NCI-H2029 (cell line): ENCODE data around the gene ABLIM3.
A peak's percentile ranks its signal among the peaks of the same experiment; 100 is the strongest.

Source experiments
- DNase-seq: peaks from one replicate; lab custom pipeline; 2025; lab: John Stamatoyannopoulos, UW

The ABLIM3 gene

DNA sequence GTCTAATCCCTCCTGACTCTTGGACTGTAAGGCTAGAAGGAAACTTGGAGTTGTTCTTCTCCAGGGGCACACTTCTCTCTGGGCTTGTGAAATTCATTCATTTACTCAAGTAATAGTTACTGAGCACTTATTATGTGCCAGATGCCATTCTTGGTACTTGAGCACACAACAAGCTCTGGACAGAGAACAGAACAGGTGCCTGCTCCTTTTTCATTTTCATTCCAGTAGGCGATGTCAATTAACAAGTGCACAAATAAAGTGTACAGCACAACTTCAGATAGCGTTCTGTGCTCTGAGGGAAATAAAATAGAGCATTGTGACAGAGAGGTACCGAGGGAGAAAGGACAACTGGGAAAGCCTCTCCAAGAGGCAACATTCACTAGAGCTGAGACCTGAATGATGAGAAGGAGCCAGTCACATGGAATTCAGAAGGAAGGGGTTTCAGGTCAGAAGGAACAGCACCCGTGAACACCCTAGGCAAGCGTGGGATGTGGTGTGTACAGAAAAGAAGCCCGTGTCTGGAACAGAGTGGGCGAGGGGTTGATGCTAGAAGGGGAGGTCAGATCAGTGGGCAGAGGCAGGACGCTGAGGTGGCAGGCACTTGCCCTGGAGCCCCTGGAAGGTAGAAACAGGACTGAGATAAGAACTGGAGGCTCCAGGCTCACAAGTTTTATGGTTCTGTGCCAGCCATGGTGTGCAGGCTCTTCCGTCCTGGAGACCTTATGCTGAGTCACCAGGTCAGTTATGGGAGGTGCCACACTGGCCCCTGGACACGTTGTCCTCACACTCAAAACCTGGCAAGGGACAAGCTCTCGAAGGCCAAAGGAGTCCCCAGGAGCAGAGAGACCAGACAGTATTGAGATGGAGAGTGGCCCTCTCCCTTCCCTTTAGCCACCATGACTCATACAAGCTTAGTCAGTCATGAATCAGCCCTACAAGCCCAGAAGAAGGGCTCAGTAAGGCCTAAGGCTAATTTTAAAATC is 7.2 kb upstream of the ABLIM3 start:
- DNase-seq = no peak

DNA sequence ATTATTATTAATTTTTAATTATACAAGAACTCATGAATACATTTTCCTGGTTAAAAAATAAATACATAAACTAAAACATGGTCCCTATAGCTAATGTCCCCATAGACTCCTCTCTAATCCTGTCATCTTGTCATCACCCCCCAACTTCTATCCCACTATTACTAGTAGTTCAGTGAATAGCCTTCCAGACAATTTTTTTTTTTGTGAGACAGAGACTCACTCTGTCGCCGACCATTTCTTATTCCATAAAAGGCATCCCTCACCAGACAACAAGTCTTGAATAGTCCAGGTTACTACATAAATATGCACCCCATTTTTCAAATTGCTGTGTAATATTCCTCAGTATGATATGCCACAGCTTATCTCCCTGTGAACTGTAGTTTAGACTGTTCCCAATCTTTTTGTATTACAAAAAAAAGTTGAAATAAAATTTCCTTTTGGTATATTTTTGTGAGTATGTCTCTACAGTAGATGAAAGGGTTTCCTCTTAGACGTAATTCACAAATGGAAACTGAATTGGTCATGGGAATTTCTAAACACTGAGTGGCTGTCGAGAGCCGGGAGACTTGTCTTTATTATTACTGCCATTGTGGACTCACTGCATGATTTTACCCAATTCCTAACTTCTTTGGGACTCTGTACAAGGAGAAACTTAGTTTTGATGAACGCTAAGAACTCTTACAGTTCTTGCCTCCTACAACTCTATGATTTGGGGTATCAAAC is 6.4 kb upstream of the ABLIM3 start:
- no peak for DNase-seq

DNA sequence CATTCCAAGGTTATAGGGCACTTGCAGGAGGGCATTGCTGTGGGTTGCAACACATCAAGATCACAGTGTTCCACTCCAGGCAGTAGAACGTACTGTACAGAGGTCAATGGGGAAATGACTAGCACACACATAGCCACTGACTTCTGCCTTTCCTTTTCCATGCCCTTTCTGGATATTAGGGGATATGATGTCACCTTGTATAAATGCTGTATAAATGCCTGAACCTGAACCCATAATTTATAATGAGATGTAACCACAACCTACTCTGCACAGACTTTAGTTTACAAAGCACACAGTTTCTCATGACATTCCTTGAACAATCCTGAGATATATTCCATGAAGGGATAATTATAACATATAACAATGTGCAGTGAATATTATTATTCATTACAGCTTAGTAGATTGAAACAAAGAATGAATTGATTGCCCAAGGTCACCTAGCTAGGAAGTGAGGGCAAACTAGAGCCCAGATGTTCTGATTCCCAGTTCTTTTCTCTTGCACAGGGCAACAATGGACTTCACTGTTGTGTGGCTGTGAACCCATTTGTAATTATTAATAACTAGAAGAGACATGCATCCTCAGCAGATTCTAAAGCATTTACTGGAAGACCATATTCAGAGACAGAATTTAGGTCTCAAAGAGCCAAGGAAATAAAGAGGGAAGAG is 5.6 kb upstream of the ABLIM3 start:
- no peak for DNase-seq

DNA sequence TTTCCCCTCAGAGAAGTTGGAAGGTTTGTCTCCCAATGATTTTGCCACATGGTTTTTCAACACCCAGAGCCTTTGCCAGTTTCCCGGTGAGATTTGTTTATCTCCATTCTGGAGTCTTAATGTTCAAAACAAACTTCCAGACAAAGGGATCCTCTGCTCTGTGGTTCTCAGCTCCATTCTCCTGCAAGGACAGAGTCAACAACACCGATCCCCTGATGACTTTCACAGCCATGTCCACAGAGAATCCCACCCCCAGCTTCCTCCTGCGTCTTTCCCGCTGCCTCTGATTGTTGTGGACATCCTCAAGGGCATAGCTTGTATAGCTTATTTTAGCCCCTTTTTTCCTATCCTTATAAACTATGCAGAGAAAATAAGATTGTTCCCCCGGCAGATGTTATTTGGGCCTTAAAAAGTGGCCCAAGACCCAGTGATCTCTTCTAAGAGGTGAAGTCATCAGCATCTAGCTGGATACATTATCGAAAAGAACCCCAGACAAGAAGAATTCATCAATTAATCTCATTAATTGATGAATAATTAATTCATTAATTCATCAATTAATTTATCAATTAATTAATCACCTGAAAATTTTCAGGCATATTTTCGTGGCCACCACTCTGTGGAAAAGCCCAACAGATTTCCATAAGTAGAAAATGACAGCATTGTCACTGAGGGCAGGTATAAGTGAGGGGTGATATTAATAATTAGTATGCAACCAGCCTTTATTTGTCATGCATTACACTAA is 2.9 kb upstream of the ABLIM3 start:
- no peak for DNase-seq

DNA sequence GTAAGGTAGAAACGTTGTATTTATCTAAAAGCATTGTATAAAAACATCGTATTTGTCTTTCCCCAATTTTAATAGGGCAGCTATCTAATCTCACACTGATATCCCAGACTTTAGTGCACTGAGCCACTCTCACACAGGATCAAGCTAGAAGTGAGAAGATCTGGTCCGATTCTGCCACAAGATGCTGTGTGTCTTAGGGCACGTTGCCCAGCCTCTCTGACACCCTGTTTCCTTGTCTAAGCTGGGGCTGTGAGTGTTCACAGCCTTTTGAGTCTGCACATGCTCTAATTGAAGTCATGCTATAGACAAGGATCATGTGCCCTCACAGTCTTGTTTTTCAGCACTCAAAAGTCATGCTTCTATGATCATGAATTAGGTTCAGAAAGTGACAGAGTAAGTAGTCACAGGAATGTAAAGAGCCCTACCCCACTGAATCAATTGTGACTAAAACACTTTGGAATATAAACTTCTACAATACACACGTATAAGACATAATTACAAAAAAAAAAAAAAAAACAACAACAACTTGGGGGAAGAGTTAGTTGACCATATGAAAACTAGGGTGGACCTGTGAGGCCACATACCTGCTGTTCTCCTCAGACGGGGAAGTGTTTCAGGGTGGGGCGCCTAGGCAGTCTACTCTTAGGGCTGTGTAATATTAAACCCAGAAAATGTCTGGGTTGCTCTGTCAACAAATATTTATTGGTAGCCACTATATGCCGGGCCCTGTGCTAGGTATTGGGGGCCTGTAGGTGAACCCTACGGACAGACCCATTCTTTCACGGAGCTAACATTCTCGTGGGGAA is 893 bp upstream of the ABLIM3 start:
- no peak for DNase-seq

DNA sequence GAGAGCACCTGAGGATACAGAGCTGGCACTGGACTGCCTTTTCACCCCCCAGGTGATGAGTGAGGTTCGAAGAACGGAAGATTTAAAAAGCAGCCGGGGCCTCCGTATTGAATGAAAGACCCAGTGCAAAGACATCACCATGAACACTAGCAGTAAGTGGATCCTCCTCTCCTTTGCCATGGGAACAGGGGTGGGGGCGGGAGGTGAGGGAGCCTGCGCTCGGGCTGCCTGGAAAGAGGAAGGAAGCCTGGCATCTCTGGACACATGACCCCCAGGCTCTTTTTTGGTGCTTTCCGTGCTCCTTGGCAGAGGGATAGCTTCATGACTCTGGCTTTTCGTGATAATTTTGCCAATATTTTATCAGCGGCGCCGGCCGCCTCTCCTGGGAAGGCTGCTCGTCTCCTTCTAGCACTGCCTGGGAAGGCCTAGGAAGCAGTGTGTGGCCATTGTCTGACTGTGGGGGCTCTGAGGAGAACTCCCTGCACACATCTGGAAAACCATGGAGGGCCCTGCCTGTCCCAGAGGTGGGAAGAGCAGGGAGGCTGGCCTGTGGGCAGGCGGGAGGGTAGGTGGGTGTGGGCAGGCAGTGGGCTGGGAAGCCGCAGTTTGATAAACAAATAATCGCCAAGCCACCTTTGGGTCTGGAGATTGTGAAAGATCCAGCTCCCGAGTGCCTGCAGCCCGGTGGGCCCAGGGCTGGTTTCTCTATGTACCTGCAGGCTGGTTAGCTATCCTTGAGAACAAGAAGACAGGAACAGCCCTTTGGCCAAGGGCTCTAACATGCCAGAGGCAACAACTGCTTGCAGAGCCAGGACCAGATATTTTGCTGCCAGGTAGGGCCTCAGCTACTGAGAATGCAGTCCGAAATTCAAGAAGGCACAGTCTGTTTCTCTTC is 911 bp downstream of the ABLIM3 start:
- DNase-seq = no peak

DNA sequence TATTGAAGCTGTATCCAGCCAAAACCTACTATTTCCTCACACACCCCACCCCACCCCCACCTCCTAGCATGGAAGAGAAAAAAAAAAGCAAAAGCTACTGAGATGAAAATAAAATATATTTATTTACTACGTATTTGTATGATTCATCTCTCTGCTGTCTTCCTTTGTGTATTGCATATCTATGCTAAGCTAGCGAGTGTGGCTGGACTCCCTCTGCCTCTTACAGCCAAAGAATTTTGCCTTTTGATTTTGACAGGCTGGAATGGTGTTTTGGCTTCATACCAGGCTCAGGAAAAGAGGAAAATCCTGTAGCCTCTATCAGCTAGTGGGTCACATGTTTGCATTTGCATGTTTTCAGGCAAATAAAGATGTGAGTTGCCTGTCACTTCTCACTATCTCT is 2.2 kb downstream of the ABLIM3 start:
- DNase-seq = no peak

DNA sequence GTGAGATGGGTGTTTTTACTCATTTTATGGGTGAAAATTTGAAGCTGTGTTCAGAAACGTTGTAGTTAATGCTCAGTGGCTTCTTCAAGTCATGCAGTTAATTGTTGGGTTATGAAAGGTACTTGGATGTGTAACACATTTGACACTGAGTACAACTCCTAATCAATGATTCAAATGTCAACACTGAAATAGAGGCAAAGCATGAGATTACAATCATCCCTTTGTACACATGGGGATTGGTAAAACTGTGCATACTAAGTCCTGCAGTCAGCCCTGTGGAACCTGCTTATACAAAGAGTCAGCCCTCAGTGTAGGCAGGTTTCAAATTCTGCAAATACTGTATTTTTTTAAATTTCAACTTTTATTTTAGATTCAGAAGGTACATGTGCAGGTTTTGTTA is 3.3 kb downstream of the ABLIM3 start:
- DNase-seq = no peak

DNA sequence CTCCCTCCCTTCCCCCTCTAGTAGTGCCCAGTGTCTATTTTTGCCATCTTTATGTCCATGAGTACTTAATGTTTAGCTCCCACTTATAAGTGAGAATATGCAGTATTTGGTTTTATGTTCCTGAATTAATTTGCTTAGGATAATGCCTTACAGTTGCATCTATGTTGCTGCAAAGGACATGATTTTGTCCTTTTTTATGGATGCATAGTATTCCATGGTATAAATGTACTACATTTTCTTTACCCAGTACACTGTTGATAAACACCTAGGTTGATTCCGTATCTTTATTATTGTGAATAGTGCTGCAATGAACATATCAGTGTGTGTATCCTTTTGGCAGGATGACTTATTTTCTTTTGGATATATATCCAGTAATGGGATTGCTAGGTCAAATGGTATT is 3.8 kb downstream of the ABLIM3 start:
- DNase-seq = no peak

DNA sequence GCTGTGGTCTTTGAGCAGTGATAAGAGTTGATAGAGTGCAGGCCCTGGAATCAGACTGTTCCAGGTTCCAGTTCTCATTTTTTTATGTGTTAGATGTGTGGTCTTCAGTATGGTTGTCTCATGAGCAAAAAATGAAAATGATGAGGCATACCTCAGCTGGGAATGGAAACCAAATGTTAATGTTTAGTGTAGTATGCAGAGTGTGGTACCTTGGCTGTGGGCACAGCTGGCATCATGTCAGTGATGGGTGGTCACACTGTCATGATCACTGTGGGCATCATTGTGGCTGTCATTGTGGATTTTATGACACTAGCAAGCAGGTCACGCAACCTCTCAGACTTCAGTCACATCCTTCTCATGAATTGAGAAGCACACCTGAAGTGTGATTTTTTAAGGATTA is 6.4 kb downstream of the ABLIM3 start:
- DNase-seq = no peak

DNA sequence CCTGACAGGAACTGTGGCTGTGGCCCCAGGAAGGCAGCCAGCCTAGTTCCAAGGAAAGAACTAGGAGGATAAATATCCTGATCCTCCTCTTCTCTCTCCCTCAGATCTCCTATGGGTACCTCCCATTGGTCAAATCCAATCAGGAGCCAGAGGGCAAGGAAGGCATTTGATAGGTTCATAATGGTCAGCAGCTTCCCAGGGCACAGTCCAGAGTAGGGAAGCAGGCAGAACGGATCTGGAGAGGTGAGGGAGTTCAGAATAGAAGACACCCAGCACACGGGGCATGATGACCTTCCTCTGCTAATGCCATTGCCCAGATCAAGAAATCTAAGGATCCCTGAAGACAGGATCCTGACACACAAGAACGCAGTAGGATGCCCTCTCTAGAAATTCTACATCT is 8.6 kb downstream of the ABLIM3 start:
- no peak for DNase-seq

DNA sequence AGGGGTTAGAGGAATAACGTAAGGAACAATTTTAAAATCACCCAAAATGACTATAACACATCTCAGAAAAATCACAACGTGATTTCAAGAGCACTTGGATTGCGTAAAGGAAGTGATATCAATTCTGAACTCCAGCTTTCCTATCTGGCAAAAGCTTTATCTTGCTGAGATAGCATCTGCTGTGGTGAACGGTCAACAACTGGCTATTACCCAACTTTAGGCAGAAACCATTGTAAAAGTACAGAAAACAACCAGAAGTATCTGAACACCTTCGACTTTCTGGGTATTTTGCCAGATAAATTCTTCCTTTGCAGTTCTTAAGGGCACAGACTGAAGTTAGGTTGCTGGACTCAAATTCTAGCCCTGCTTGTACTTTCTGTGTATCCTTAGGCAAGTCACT is 9.2 kb downstream of the ABLIM3 start:
- no peak for DNase-seq

DNA sequence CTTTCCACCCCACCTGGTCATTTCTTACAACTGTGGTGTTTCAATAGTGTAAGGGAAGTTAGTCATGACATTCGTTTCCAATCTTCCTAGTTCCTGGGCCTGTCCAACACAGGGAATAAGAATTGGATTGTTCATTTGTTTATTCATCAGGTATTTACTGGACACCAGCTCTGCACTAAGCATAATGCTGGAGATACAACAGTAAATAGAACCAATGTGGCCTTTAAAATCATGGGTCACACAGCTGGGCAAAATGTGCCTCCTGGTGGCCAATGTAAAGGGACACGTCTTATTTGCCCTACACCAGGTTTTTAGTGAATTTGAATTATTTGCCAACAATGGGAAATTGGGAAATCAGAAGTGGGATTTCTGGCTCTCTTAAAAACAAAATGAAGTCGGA is 10.4 kb downstream of the ABLIM3 start:
- no peak for DNase-seq

DNA sequence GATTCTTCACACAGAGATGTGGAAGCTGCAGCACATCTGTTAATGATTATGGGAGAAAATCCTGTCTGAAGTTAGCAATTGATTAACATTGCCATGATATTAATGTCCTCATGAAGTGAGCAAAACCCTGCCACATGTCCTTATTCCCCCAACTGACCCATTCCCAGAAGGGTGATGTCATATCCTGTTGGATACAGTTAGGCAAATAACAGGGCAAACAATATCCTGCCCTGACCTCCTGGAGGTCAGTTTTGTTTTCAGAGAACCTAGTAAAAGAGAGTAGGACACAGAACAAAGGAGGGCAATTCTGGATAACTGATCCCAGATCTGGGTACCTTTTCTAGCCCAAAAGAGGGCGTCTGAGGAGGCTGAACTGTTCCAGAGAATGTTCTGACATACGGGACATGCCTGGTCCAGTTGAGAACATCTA is 11.0 kb downstream of the ABLIM3 start:
- DNase-seq = no peak

DNA sequence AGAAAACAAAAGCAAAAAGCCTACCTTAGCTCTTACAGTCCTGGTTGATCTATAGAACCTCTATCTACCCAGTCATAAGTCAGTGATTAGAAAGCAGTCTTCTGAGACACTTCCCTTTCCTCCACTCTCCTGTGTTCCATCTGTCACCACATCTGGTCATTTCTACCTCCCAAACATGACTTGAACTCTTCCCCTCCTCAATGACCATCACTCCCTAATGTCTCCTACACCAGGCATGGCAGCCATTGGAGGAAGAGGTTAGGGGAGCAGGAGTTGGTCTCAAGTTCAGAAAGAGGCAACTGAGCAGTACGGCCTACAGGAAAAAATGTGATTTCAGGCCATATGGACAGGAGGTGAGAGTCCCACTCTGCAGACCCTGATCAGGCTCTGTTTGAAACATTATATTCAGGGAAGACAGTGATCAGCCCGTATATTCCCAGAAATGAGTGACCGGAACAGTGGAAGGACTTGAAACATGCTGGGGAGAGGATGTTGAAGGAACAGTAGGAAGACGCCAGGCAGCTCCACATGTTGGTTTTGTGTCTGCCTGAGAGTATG is 12.0 kb downstream of the ABLIM3 start:
- no peak for DNase-seq

DNA sequence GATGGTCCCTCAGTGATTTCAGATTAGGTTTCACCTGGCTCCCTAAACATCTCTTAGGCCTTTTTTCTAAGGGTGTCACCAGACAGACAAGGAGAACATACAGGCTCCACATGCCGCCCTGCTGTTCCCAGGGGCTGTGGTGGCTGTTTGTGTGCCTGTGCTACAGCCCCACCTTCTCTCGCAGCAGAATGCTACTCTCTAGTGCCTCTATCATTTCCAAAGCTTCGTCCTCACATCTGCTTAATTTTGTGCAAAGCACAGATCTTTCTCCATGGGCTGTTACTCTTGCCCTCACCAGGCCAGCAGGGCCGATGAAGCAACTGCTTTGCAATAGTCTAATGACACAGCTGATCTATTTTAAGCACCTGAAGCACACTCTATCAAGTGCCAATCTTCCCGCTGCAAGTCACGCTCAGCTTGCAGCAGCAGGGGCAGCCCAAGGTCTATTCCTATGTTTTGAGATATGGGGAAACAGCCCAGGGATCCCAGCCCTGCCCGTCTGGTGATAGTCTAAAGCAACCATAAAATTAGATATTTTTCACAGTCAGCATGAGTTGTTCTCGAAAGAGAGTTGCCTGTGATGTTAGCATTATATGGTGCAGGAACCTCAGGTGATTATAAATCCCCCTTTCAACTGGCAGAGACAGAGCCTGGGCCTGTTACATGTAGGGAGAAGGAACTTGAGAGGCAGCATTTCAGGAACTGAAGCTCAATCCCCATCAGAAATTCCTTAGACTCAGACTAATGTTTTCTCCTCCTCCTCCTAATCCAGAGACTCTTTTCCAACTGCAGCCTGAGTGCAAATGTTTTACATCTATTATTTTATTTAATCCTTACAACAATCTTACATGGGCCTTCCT is 12.7 kb downstream of the ABLIM3 start:
- peak; percentile 17 for DNase-seq

DNA sequence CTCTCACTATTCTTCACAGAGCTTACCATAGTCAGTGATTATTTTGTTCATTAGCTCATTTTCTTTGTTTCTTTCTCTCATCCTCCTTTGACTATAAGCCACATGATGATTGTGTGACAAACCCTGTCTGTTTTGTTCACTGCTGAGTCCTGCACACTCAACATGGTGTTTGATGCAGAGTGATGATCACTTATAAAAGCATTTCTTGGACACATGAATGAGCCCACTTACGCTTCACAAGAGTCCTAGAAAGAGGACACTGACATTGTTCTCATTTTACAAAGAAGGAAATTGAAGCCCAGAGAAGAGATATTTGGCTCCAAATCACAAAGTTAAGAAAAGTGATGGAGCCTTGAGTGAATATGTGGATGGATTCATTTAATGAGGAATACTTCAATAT is 13.4 kb downstream of the ABLIM3 start:
- no peak for DNase-seq

DNA sequence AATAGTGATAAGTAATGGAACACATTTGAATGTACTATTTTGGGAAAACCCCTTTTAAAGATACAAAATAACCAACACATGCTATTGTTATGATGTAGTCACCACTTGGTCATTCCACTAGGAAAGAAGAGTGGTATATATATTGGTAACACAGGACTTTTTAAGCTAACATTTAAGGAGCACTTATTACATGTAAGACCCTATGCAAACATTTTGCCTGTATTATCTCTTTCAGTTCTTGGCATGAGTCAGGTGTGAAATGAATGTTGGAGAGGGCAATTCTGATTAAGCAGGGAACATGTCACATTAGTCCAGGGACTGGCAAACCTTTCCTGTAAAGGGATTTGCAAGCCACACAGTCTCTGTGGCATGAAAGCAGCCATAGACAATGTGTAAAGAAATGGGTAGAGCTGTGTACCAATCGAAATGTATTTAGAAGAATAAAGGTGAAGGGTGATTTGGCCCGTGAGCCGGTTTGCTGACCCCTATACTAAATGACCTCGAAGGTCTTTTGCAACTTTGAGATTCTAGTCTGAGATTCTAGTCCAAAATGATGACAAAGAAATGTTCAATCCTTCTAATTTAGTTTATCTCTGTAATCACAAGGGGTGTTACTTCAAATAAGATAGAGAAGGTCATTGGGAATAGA is 15.3 kb downstream of the ABLIM3 start:
- no peak for DNase-seq
